ENCODE measurements around the gene C2.

The C2 gene

GRCh38 chr6:31947070-31947675, 19.7 kb downstream of the C2 start:
- no peak for DNase-seq (ENCODE audit: extremely low read depth, low read depth)
- H3K4me3 ChIP-seq (replicated peaks; ENCODE audit: low read depth, low read length) = no peak overlapping the region
- TF ChIP-seq CTCF (IDR thresholded peaks at IDR 0.05; ENCODE audit: low read depth, low read length, missing control alignments) = no peak

GRCh38 chr6:31947864-31948263, 20.3 kb downstream of the C2 start:
- no peak for TF ChIP-seq CTCF (IDR thresholded peaks at IDR 0.05; ENCODE audit: low read depth, low read length, missing control alignments)
- no peak for DNase-seq (ENCODE audit: extremely low read depth, low read depth)
- no peak overlapping the region for H3K4me3 ChIP-seq (replicated peaks; ENCODE audit: low read depth, low read length)

- TF ChIP-seq CTCF (IDR thresholded peaks at IDR 0.05; ENCODE audit: low read depth, low read length, missing control alignments) = no peak
- DNase-seq (ENCODE audit: extremely low read depth, low read depth) = no peak
Observed at GRCh38 chr6:31948306-31948705, 20.8 kb downstream of the C2 start.

GRCh38 chr6:31948753-31949413, 21.4 kb downstream of the C2 start:
- no peak for DNase-seq (ENCODE audit: extremely low read depth, low read depth)

More at GRCh38 chr6:31948306-31948705, 20.8 kb downstream of the C2 start:
- no peak overlapping the region for H3K4me3 ChIP-seq (replicated peaks; ENCODE audit: low read depth, low read length)

GRCh38 chr6:31949926-31950548, 22.5 kb downstream of the C2 start:
- no peak for TF ChIP-seq CTCF (IDR thresholded peaks at IDR 0.05; ENCODE audit: low read depth, low read length, missing control alignments)
- DNase-seq (ENCODE audit: extremely low read depth, low read depth) = no peak
- H3K4me3 ChIP-seq (replicated peaks; ENCODE audit: low read depth, low read length) = no peak overlapping the region

More at GRCh38 chr6:31948753-31949413, 21.4 kb downstream of the C2 start:
- TF ChIP-seq CTCF (IDR thresholded peaks at IDR 0.05; ENCODE audit: low read depth, low read length, missing control alignments) = no peak
- H3K4me3 ChIP-seq (replicated peaks; ENCODE audit: low read depth, low read length) = no peak overlapping the region

- TF ChIP-seq CTCF (IDR thresholded peaks at IDR 0.05; ENCODE audit: low read depth, low read length, missing control alignments) = peak; percentile 85
- H3K4me3 ChIP-seq (replicated peaks; ENCODE audit: low read depth, low read length) = no peak overlapping the region
- no peak for DNase-seq (ENCODE audit: extremely low read depth, low read depth)
Observed at GRCh38 chr6:31952140-31952805, 24.8 kb downstream of the C2 start.

Measured in HFF-Myc (cell line).